Peyer's patch (tissue), 4 donors: ENCODE results near the gene PARVB. TPM values are rescaled to one million over a fixed set of nuclear protein-coding genes. Genes with fewer than 3 reads are reported as not detected.
A peak's percentile ranks its signal among the peaks of the same experiment; 100 is the strongest.

Source experiments
- DNase-seq, 3 donors: peaks; one replicate each; pipeline ENCODE4 v3.0.0-alpha.2; 2017 to 2019
- H3K27ac ChIP-seq, 4 donors: fragments of 200-600 bp; sonication (generic); one replicate each; pipeline ENCODE4 v1.5.1; 2016 to 2019
- H3K27me3 ChIP-seq, 2 donors: fragments of 200-600 bp; sonication (generic); one replicate each; pipeline ENCODE4 v1.5.1; 2019
- H3K36me3 ChIP-seq, 3 donors: fragments of 200-600 bp; sonication (generic); one replicate each; pipeline ENCODE4 v1.5.1; 2016 to 2019
- H3K4me1 ChIP-seq, 4 donors: fragments of 200-600 bp; sonication (generic); one replicate each; pipeline ENCODE4 v1.5.1; 2016 to 2019
- H3K4me3 ChIP-seq, 4 donors: fragments of 200-600 bp; sonication (generic); 1 replicate in 3 of 4; 2 replicates in 1 of 4; pipeline ENCODE4 v1.5.1; 2016 to 2019; ENCODE audit warnings: mild to moderate bottlenecking in 1 of 4
- H3K9me3 ChIP-seq, 4 donors: fragments of 200-600 bp; sonication (generic); one replicate each; pipeline ENCODE4 v1.5.1; 2016 to 2019; ENCODE audit warnings: mild to moderate bottlenecking in 1 of 4
- CTCF ChIP-seq, 6 experiments: fragments of 450-650 bp in 4 of 6; fragments of 200-600 bp in 2 of 6; sonication (generic) in 1 of 6; IDR thresholded peaks; one replicate each; pipeline ENCODE4 v1.5.1; 2017 to 2019; ENCODE audit warnings: antibody characterized with exemption in 6 of 6, mild to moderate bottlenecking in 3 of 6, moderate library complexity in 1 of 6
- POLR2A ChIP-seq, 2 donors: fragments of 450-650 bp; IDR thresholded peaks; one replicate each; pipeline ENCODE4 v1.5.1; 2017; ENCODE audit warnings: antibody characterized with exemption in 2 of 2, mild to moderate bottlenecking in 2 of 2, moderate library complexity in 2 of 2
- total RNA-seq, 4 donors: library from RNA; depleted of rRNA; stranded (reverse); fragments of >200 nt; gene quantifications; one replicate each; pipeline ENCODE4 v1.1.0, GENCODE V29; 2016

Gene PARVB
- total RNA-seq, 4 donors from 2014 or later: 1.8 to 71.8 (median 7.7) TPM

- H3K36me3 ChIP-seq: peaks cover 0 to 10% (median 0%) of the 10 kb centered on the region in 3 donors
- H3K27me3 ChIP-seq: no peaks in the 10 kb centered on the region
- peaks cover 0 to 3% (median 0%) of the 10 kb centered on the region in 4 donors for H3K9me3 ChIP-seq
- TF ChIP-seq POLR2A (IDR thresholded peaks at IDR 0.05): no peak
- no peak for TF ChIP-seq CTCF (IDR thresholded peaks at IDR 0.05)
- DNase-seq: no peak
- no peak overlapping the region for H3K27ac ChIP-seq
- H3K4me3 ChIP-seq: no peak overlapping the region
- no peaks in the 10 kb centered on the region for H3K4me1 ChIP-seq
Measured at GRCh38 chr22:44131989-44132685, 108.0 kb downstream of the PARVB start.

- DNase-seq: no peak
- Histone ChIP-seq H3K27ac (no peak overlapping the region), H3K27me3 (no peaks in the 10 kb centered on the region), H3K9me3 (peaks cover 0 to 7% (median 0%) of the 10 kb centered on the region in 4 donors), H3K4me1 (no peaks in the 10 kb centered on the region), H3K36me3 (peaks cover 0 to 16% (median 0%) of the 10 kb centered on the region in 3 donors), H3K4me3 (no peak overlapping the region)
- TF ChIP-seq POLR2A (IDR thresholded peaks at IDR 0.05): no peak
- no peak for TF ChIP-seq CTCF (IDR thresholded peaks at IDR 0.05)
Measured at GRCh38 chr22:44132724-44133123, 108.6 kb downstream of the PARVB start.

GRCh38 chr22:44133161-44133560, 109.1 kb downstream of the PARVB start:
- no peak for DNase-seq
- Histone ChIP-seq H3K27ac (no peak overlapping the region), H3K9me3 (peaks cover 0 to 7% (median 0%) of the 10 kb centered on the region in 4 donors), H3K4me1 (no peaks in the 10 kb centered on the region), H3K4me3 (no peak overlapping the region), H3K27me3 (no peaks in the 10 kb centered on the region), H3K36me3 (peaks cover 0 to 20% (median 0%) of the 10 kb centered on the region in 3 donors)
- no peak for TF ChIP-seq POLR2A (IDR thresholded peaks at IDR 0.05)
- no peak for TF ChIP-seq CTCF (IDR thresholded peaks at IDR 0.05)

GRCh38 chr22:44133901-44134571, 109.9 kb downstream of the PARVB start:
- Histone ChIP-seq H3K36me3 (peaks cover 0 to 21% (median 0%) of the 10 kb centered on the region in 3 donors), H3K4me3 (no peak overlapping the region), H3K4me1 (no peaks in the 10 kb centered on the region), H3K9me3 (peaks cover 0 to 7% (median 0%) of the 10 kb centered on the region in 4 donors), H3K27ac (peak overlapping the region in 1 of 4 donors; percentile 42), H3K27me3 (no peaks in the 10 kb centered on the region)
- no peak for TF ChIP-seq POLR2A (IDR thresholded peaks at IDR 0.05)
- TF ChIP-seq CTCF (IDR thresholded peaks at IDR 0.05): no peak
- DNase-seq: no peak

- H3K4me1 ChIP-seq: no peaks in the 10 kb centered on the region
- DNase-seq: peak in 1 of 3 donors; percentile 34
- no peaks in the 10 kb centered on the region for H3K27me3 ChIP-seq
- H3K9me3 ChIP-seq: peaks cover 0 to 7% (median 0%) of the 10 kb centered on the region in 4 donors
- peaks cover 0 to 21% (median 0%) of the 10 kb centered on the region in 3 donors for H3K36me3 ChIP-seq
- no peak overlapping the region for H3K27ac ChIP-seq
- TF ChIP-seq POLR2A (IDR thresholded peaks at IDR 0.05): no peak
- H3K4me3 ChIP-seq: no peak overlapping the region
Measured at GRCh38 chr22:44136112-44136511, 112.0 kb downstream of the PARVB start.

GRCh38 chr22:44136786-44137185, 112.7 kb downstream of the PARVB start:
- H3K4me3 ChIP-seq: no peak overlapping the region
- no peak overlapping the region for H3K27ac ChIP-seq
- H3K36me3 ChIP-seq: peaks cover 0 to 21% (median 0%) of the 10 kb centered on the region in 3 donors
- peaks cover 0 to 7% (median 0%) of the 10 kb centered on the region in 4 donors for H3K9me3 ChIP-seq
- DNase-seq: no peak
- H3K27me3 ChIP-seq: no peaks in the 10 kb centered on the region
- TF ChIP-seq POLR2A (IDR thresholded peaks at IDR 0.05): no peak
- TF ChIP-seq CTCF (IDR thresholded peaks at IDR 0.05): no peak
- H3K4me1 ChIP-seq: no peaks in the 10 kb centered on the region
